ENCODE data around the gene ADGRL3.

DNA sequence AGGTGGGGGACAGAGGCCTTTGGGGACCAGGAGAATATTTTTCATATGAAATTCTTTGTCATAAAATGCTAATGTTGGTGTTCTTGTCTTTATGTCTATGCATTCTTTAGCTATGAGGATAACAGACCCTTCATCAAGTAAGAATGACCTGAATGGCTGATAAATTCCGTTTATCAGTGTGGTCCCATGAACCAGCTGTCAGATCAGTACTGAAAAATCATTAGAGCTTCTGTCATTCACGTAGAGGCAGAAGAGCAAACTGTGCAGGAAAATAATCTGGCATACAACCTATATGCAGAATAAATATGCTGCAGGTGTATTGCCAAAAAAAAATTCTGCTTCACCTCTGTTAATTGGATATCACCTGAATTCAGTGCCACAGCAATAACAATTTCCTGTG, 828.6 kb downstream of the ADGRL3 start:
- TF ChIP-seq, protein P1, sequence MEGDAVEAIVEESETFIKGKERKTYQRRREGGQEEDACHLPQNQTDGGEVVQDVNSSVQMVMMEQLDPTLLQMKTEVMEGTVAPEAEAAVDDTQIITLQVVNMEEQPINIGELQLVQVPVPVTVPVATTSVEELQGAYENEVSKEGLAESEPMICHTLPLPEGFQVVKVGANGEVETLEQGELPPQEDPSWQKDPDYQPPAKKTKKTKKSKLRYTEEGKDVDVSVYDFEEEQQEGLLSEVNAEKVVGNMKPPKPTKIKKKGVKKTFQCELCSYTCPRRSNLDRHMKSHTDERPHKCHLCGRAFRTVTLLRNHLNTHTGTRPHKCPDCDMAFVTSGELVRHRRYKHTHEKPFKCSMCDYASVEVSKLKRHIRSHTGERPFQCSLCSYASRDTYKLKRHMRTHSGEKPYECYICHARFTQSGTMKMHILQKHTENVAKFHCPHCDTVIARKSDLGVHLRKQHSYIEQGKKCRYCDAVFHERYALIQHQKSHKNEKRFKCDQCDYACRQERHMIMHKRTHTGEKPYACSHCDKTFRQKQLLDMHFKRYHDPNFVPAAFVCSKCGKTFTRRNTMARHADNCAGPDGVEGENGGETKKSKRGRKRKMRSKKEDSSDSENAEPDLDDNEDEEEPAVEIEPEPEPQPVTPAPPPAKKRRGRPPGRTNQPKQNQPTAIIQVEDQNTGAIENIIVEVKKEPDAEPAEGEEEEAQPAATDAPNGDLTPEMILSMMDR (conservative IDR thresholded peaks at IDR 0.05 in 1 of 2, IDR thresholded peaks at IDR 0.05 in 1 of 2; ENCODE audit: low read depth in 1 of 2, low read length in 2 of 2), result no peak
- TF ChIP-seq EZH2 (IDR thresholded peaks at IDR 0.05; ENCODE audit: low read length, missing control alignments), result no peak
